SW480 (cell line): ENCODE measurements around the gene ANTXR2.
A peak's percentile ranks its signal among the peaks of the same experiment; 100 is the strongest.
"Not testable (repeated sequence)": the region's sequence is repeated elsewhere in the genome, so short reads cannot be mapped to it uniquely, and the experiment has no call there.

Experiments used
- DNase-seq: peaks from one replicate; pipeline ENCODE4 v3.0.0-alpha.2; 2016; ENCODE audit warnings: low spot score

The ANTXR2 gene

DNA sequence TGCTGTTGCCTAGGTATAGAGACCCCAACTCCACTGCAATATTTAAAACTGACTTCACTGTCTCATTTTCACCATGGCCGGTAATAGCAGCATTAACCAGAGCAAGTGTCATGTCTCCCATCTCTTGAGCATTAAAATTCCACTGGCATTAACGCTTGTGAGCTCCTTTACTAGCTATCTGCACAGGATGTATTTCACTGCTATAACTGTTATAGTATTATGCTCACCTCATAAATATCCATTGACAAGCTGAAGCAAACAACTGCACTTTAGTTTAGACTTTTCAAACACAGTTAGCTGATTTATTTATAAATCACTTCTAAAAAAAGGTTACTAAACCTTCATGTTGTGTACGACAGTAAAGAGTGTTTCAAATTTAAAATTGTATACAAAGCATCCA, 157.8 kb downstream of the ANTXR2 start:
- no peak for DNase-seq

DNA sequence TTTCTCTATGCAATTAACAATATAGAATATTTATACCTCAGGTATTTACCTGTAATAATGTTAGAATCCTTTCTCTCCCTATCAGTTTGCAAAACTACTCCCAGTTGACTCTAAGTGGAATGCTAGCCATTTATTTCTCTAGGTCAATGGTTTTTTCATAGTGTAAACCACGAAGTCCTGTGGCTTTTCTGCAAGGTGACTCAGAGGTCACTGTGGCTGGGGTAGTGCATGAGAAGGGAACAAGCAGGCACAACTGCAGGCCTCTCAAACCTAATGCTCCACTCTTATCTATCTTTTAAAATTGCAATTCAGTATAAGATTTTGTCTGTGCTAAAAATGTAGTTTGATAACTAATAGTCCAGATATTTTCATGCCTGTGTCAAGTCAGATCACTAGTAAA, 159.4 kb downstream of the ANTXR2 start:
- peak; percentile 7 for DNase-seq

DNA sequence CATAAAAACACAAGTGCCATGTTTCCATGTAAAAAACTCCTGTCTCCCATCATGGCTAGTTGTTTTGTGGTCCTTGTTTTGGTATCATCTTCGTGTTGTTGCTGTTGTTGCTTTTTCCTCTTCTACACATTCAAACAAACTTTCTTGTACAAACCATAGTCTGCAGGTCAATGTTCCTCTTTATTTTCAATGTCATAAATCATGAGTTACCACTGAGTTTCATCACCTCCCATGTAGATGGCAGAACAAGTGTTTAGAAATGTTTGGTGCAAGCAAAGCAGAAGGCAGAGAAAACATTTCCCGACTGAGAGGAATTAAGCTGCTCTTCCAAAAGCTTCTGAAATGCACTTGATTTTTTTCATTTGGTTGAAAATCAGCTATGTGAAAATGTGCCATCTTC, 166.0 kb downstream of the ANTXR2 start:
- DNase-seq, result no peak

DNA sequence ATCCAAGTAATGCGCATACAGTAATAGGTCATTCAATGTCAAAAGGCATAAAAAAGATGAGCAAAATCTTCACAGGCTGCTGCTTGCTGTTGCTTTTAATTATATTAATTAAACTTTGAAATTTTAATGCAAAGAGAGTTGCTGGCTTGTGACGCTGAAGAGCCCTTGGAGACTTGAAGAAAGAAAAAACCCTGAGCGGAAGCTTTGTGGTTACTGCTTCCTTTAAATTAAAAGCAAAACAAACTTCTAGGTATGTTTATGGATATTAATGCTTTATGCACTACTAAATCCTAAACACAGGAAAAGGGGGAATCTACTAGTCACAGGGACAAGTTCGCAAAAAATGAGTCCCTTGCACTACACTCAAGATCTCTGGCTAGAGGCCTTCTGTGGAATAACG, 166.7 kb downstream of the ANTXR2 start:
- DNase-seq, result no peak

DNA sequence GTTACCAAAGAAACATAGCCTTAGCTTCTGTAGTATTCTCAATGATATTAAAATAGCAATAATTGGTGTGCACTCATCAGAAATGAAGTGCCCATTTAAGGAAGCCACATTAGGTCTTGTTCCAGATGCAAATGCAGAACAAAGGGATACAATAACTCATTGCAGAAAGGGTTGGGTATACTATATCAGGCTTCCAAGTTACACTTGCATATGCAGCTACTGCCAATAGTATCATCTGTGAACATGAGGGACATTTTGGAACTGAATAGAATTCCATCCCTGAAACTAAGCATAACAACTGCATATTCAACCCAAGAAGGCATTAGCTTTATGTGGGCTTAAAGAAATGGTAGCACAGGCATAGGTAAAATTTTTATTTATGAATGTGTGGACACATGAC, 167.8 kb downstream of the ANTXR2 start:
- no peak for DNase-seq

DNA sequence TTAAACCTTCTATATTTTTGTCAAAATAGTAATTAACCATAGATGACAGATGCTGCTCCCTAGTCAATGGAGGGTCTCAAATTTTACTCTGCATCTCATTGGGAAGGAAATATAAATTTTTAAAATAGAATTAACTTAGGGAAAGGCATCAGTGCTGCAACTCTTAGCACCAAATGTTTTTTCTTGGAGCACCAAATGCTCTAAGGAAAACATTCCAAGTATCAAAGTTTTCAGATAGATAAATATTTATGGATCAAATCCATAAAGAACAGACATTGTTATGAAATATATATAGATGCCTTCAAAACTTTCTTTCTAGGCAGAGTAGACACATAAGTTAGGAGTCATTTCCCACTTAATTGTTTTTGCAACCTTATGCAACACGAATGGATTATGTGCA, 168.7 kb downstream of the ANTXR2 start:
- DNase-seq, result no peak

DNA sequence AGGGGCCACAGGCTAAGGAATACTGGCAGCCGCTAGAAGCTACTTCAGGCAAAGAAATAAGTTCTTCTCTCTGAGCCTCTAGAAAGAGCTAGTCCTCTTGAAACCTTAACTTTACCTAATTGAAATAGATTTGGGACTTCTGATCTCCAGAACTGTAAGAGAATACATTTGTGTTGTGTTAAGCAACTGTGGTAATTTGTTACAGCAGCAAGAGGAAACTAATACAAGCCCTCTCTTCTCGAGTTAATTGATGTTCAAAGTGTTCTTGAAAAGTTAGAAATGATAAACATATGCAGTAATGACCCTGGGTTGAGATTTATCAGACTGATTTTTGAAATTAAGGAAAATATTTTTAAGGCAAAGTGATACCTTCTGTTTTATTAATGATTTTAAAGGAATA, 172.8 kb downstream of the ANTXR2 start:
- no peak for DNase-seq

DNA sequence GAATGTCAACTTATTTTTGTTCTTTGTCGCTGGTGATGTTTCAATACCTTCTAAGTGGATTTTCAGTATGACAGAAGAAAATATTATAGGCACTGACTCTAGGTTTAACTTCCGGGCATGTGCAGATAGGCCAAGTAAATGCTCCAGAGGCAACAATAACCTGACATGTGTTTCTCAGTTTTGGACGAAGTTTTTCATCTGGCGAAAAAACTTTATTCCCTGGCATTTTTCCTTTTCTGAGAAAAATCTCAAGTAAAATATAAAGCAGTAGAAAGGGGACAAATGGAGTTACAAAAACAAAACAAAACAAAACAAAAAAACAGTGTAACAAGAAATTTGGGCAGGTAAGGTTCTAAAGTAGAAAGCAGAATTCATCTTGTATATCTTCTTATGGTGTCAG, 173.5 kb downstream of the ANTXR2 start:
- no peak for DNase-seq

DNA sequence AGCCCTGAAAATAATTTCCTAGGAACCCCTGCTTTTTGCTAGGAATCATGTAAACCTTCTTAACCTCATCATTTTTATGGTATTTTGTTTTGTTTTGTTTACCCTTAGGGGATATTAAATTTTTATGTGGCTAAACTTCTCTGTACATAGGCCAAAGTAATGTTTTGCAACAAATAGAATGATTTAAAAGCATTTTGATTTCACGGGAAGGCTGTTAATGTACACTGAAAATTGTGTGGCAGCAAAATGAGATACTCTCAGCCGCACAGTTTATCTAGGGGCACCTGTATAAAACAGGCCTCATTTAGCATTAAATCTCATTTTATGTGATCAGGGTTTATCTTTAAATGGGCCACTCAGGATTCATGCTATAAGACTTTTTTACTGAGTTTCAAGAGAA, 175.0 kb downstream of the ANTXR2 start:
- DNase-seq, result no peak

DNA sequence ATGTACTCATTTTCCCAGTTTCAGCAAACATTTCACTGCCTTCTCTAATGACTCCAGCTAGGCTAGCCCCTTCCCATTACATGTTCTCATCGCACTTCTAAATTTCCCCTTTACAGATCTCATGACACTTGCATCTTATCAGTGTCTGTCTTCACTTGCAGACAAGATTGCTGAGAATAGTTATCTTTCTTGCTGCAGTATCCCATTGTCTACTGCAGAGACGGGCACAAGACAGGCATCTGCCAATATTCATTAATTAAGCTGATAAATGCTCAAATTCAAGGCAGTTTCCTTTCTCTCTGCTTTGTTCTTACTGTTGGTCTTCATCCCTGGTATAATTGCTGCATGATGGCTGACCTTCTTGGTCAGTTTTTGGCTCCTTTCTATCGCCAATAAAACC, 175.9 kb downstream of the ANTXR2 start:
- no peak for DNase-seq

DNA sequence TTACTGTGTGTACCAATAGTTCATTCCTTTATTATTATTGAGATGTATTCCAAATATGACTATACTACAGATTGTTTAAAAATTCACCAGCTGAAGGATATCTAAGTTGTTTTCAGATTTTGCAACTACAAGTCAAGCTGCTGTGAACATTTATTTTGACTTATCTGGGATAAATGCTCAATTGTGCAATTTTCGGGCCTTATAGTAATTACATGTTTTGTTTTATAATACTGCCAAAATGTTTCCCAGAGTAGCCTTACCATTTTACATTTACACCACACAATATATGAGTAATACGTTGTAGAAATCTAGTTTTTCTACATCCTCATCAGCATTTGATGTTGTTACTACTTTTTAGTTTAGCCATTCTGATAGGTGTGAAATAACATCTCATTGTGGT, 179.6 kb downstream of the ANTXR2 start:
- no peak for DNase-seq

DNA sequence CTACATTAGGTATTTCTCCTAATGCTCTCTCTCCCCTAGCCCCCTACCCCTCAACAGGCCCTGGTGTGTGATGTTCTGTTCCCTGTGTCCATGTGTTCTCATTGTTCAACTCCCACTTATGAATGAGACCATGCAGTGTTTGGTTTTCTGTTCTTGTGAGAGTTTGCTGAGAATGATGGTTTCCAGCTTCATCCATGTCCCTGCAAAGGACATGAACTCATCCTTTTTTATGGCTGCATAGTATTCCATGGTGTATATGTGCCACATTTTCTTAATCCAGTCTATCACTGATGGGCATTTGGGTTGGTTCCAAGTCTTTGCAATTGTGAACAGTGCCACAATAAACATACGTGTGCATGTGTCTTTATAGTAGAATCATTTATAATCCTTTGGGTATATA, 184.0 kb downstream of the ANTXR2 start:
- DNase-seq, result not testable (repeated sequence)

DNA sequence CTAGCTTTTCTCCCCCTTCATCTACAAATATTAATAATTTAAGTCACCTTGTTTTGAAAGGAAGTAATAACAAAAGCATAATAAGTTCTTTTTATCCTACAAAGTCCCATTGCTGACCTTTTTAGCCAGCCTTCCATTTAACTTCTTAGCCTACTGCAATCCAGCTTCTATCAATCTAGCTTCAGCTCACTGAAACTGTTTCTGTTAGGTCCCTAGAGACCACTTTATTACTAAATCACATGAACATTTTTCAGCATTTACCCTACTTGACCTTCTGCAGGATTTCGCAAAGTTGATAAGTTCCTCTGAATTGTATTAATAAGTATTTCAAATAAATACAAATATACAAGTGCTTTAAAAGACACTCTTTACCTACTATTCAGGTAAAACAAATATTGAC, 186.5 kb downstream of the ANTXR2 start:
- DNase-seq, result no peak

DNA sequence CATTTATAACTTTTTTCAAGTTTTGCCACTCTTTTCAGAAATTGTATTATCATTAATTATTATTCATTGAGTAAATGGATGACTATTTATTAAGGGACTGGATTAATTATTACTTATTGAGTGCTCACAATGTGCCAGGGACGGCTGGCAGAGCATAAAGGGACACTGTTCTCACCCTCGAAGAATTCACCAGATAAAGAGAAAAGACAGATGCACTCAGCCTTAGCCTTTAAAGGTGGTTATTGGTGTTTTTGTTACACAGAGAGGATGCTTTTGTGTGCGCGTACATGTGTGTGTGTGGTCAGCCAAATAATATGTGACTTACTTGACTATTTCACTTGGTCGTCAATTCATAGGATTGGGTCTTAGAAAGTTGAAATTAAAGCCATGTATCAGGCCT, 187.0 kb downstream of the ANTXR2 start:
- no peak for DNase-seq

DNA sequence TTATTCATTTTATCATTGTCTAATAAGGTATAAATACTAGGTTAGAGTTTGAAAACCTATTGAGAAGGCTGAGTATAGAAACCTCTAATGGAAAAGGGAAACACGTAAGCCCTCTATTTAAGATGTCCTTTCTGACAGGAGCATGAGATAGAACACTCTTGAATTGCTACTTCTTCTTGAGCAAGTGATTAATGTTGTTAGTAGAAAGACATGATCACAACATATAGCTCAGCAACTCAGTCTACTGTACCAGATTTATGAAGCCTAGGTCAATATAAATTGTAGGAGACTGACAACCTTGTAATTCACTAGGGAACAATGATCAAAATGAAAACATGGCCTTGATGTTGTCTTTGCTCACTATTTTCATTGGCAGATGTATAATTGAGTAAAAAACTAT, 189.7 kb downstream of the ANTXR2 start:
- DNase-seq, result no peak

DNA sequence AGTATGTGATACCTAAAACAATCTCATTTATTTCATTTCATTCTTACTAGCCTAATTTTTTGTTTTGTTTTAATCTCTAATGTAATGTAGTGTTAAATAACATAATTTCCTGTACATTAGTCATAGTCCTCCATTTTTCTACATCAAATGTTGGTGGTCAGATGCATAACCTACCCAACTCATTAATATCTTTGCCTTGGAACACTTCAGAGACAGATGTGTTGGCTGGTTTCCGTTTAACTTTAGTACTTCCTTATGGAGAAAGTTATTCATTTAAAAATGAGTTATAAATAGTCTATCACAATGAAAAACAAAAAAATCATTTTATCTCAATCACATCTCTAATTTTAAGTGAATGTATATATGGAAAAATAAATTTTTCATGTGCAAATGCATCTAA, 190.2 kb downstream of the ANTXR2 start:
- no peak for DNase-seq

DNA sequence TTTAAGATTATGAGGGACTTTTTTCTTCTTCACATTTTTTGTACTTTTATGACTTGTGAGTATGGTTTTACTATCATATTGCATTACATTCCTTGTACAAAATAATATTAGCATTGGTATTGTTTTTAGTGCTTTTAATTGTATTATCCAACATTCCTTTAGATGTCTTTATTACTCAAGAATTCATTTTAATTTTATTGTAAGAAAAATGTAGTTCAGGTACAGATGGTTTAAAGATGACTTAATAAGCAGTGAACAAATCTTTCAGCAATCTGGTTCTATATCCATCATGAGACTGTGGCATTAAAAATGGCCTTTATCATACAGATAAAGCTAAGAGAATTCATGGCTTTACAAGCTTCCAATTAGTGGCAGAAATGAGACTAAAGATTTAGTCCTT, 191.6 kb downstream of the ANTXR2 start:
- no peak for DNase-seq

DNA sequence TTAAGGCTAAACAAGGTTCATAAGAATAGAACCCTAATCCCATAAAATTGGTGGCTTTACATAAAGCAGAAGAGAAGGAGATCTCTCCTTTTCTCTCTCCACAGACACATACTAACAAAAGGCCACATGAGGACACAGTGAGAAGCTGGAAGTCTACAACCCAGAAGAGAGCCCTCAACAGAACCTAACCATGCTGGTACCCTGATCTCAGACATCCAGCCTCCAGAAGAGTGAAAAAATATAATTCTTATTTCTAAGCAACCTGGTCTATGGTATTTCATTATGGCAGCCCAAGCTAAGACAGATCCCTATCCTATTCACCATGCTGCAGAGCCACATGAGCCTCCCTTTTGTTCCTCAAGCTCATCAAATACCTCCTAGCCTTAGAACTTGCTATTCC, 195.5 kb downstream of the ANTXR2 start:
- no peak for DNase-seq

DNA sequence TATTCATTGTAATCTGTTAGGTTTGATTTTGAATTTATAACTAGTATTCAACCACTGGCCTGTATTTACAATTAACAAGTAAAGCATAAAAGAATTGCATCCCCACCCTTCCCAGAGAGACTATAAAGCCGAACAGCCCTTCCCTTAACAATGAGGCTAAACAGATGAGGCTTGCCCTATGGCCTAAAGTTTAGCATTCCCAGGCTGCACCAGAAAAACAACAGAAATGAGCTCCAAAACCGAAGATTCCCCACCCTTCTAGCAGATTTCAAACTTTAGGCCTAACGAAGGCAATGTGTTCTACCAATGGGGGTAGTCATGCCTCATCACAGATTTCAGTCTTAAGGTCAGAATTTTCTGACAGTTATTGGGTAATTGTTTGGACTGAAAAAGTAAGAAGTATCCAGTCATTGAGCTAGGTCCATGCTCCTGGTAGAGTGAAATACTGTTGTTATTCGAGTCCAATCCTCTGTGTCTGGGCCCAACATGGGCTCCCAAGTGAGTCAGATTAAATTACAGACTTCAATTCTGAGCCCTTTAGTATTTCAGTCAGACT, 197.6 kb downstream of the ANTXR2 start:
- DNase-seq, result no peak

DNA sequence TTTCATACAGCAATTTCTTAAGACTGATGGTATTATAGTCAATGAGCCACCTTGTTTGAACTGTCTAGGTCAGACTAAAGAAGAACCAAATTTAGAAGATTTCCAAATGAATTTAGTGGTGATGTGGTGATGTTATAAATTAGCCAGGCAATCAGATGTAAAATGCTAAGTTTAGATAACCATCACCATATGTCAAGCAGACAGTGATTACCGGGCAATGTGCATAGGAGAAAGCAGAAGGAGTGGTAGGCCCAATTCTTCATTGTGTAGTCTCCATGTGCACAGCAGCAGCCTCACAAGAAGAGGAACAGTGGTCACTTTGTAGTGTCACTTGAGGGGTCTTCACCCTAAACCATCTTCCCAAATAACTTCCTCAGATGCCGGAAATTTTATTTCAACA, 198.8 kb downstream of the ANTXR2 start:
- no peak for DNase-seq

DNA sequence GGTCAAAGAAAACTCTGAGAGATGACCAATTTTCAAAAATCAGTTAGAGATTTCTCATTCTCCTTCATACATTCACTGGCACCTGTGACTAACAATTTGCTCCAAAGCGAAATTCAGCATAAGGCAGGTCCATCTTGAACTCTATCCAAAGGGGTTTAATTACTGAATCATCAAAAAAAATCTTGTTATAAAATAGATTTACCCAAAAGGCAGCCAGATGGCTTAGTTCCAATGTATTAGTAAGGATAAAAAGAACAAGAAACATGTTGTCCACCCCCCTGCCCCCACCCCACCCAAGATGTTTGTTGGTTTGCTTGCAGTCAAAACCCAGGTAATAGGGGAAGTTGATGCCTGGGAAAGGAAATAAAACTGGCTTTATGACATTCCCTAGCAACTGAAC, 200.3 kb downstream of the ANTXR2 start:
- no peak for DNase-seq

DNA sequence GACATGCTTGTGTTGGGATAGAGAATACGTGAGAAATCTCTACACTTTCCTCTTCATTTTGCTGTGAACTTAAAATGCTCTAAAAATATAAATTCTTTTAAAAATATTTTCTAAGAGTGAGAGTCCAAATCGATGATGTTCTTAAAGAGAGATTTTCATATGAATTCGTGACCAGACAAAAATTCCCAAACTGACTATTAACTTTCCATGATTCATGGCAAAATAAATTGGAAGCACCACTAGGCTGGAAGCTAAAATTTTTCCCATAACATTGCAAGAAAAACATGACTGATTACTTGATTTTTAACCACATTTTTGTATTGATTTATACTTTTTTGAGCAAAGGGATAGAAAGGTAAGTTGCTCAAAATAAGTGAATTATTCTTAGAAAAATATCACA, 201.1 kb downstream of the ANTXR2 start:
- no peak for DNase-seq

DNA sequence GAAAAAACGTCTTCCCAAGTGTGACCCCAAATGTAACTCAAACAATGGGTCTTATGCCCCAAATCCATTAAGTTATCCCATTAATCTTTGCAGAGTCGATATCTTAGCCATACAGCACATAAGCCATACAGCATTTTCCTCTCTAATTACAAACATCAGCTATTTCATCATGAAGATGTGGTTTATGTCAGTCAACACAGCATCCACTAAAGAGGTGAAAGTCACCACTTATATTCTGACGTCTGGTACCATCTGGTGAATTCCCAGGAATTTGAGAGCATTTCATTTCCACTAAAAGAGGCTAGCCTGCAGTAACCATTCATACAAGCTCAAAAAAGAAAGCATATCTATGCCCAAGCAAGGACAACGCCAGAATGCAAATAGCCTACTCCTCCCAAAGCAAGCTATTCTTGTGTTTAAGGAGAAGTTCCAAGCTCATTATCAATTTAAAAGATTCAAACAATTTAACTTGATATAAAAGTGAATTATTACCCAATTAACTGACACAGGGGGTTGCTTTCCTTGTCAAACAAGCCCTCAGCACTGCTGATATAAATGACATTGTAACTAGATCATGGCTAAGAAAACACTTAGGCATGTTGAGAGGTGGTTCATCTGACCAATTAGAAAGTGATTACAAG, 203.3 kb downstream of the ANTXR2 start:
- no peak for DNase-seq

DNA sequence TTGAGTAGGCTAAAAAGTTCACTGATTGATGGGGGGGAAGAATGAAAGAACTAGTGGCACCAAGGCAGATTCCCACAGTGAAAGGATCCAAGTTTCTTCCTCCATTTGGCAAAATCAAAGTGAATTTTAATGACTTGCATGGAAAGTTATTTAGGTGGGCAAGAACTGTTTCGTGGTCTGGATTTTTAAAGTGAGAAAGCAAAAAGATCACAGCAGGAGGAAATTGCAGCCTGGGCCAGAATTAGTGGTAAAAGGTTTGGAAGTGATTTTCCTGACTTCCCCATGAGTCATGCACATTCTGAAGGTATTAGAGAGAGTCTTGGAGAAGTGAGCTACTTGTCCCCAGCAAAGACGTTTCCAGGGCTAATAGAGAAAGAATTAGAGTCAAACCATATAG, 207.8 kb downstream of the ANTXR2 start:
- no peak for DNase-seq
